GM12878 (cell line): ENCODE data around the gene KIAA1328. TPM values are rescaled to one million over a fixed set of nuclear protein-coding genes. Genes with fewer than 3 reads are reported as not detected.

Experiments
- ATAC-seq: fragments of 200-7000 bp; cut with Tn5 transposase; 3 replicates; pipeline ENCODE4 v1.9.1; 2020; ENCODE audit warnings: mild to moderate bottlenecking, moderate library complexity
- BruUV-seq: library from RNA; stranded (reverse); fragments of 400-500 nt; replicated peaks from 2 replicates; lab custom pipeline; 2021; lab: Mats Ljungman, UMichigan
- CTCF ChIA-PET: fragments of 300-600 bp; sonication (Branson Sonifier 250); formaldehyde crosslinking; extraction: SDS; loops from one replicate; lab custom pipeline; 2021; ENCODE audit warnings: inconsistent platforms; lab: Yijun Ruan, JAX
- POLR2A ChIA-PET: fragments of 350-600 bp; formaldehyde crosslinking; extraction: SDS; loops from one replicate; lab custom pipeline; 2021; ENCODE audit warnings: inconsistent platforms; lab: Charles Lee
- RAD21 ChIA-PET: fragments of 300-600 bp; sonication (Branson Sonifier 250); formaldehyde crosslinking; loops from one replicate; lab custom pipeline; 2023; ENCODE audit warnings: antibody characterized with exemption; ENCODE audit not compliant: unreplicated experiment; lab: Charles Lee
- SMC1A ChIA-PET: fragments of 300-600 bp; sonication (Branson Sonifier 250); formaldehyde crosslinking; loops from one replicate; lab custom pipeline; 2023; ENCODE audit not compliant: unreplicated experiment, uncharacterized antibody; lab: Charles Lee
- DNase-seq: peaks from one replicate; pipeline ENCODE4 v3.0.0-alpha.2; 2011; ENCODE audit warnings: low read depth, low spot score
- FAIRE-seq: peaks from 3 replicates; lab custom pipeline; 2011; peaks lifted over from hg19 to GRCh38; lab: Jason Lieb, UNC
- H2AFZ ChIP-seq: 2 replicates; pipeline ENCODE4 v1.6.0; 2011; ENCODE audit warnings: low read depth, low read length, control low read depth; ENCODE audit not compliant: control insufficient read depth
- H3K27ac ChIP-seq: 2 replicates; pipeline ENCODE4 v1.5.1; 2011; ENCODE audit warnings: control low read depth; ENCODE audit not compliant: control insufficient read depth, insufficient read depth
- H3K27me3 ChIP-seq, 2 experiments: replicated peaks in 1 of 2; 2 replicates each; pipeline versions ENCODE4 v1.6.0 to v1.6.1; 2011; ENCODE audit warnings: low read length in 1 of 2; ENCODE audit not compliant: control insufficient read depth in 2 of 2, insufficient read depth in 2 of 2
- H3K36me3 ChIP-seq, 2 experiments: 2 replicates each; pipeline ENCODE4 v1.5.1; 2011; ENCODE audit warnings: low read length in 1 of 2; ENCODE audit not compliant: control insufficient read depth in 2 of 2, insufficient read depth in 2 of 2
- H3K4me1 ChIP-seq: 2 replicates; pipeline ENCODE4 v1.6.1; 2011; ENCODE audit warnings: mild to moderate bottlenecking, low read length, moderate library complexity, mixed read lengths; ENCODE audit not compliant: control insufficient read depth, insufficient read depth
- H3K4me2 ChIP-seq: 2 replicates; pipeline ENCODE4 v1.6.0; 2011; ENCODE audit warnings: control low read depth; ENCODE audit not compliant: control insufficient read depth, insufficient read depth
- H3K4me3 ChIP-seq: fragments of 200-600 bp; sonication (generic); 2 replicates; pipeline ENCODE4 v1.5.1; 2016
- H3K79me2 ChIP-seq: 2 replicates; pipeline ENCODE4 v1.6.0; 2011; ENCODE audit warnings: low read length; ENCODE audit not compliant: control insufficient read depth, insufficient read depth
- H3K9ac ChIP-seq: 2 replicates; pipeline ENCODE4 v1.8.0; 2011; ENCODE audit warnings: low read length, control low read depth, mixed read lengths; ENCODE audit not compliant: control insufficient read depth, insufficient read depth
- H3K9me3 ChIP-seq: replicated peaks from 3 replicates; pipeline ENCODE4 v1.5.1; 2011; ENCODE audit warnings: mild to moderate bottlenecking, low read length; ENCODE audit not compliant: control insufficient read depth, insufficient read depth
- H4K20me1 ChIP-seq: 2 replicates; pipeline ENCODE4 v1.6.0; 2011; ENCODE audit not compliant: control insufficient read depth, insufficient read depth
- FOXK2 ChIP-seq: fragments of 450-650 bp; IDR thresholded peaks from 2 replicates; pipeline ENCODE4 v1.6.1; 2017; ENCODE audit warnings: mild to moderate bottlenecking, moderate library complexity
- IRF3 ChIP-seq: fragments of 450-650 bp; IDR thresholded peaks from 2 replicates; pipeline ENCODE4 v1.6.1; 2014; ENCODE audit warnings: mild to moderate bottlenecking
- ZBTB33 ChIP-seq: fragments of 450-650 bp; IDR thresholded peaks from 2 replicates; pipeline ENCODE4 v1.6.1; 2017; ENCODE audit warnings: mild to moderate bottlenecking
- WGBS: methylation state at CpG from one replicate; pipeline ENCODE4 v1.1.6; 2016; ENCODE audit warnings: low lambda C conversion rate; ENCODE audit not compliant: insufficient replicate concordance, insufficient coverage; ENCODE audit errors: missing lambda C conversion rate; 5-methylcytosine and 5-hydroxymethylcytosine counted together
- in situ Hi-C: fragments of 300-500 bp; cut with MboI; formaldehyde crosslinking; loops from 9 replicates; pipeline ENCODE4 v1.14.3; 2018; ENCODE audit warnings: mixed read lengths
- intact Hi-C: fragments of 100-400 bp; cut with micrococcal nuclease; formaldehyde crosslinking; loops from one replicate; pipeline ENCODE4 v1.14.2; 2022; ENCODE audit not compliant: unreplicated experiment
- polyA plus RNA-seq, 11 experiments: library from polyadenylated mRNA; depleted of rRNA in 4 of 11; unstranded in 6 of 11; stranded (reverse) in 5 of 11; fragments of >200 nt; fragmentation: Nextera tagmentation in 4 of 11; fragmentation: Illumina TruSeq in 1 of 11; extraction: Ambion mirVana in 4 of 11; extraction: Trizol in 1 of 11; gene quantifications; 1 replicate in 1 of 11; 2 replicates in 10 of 11; pipeline versions ENCODE4 v1.2.1 to v1.2.3, GENCODE V29; 2011 to 2016; ENCODE audit warnings: inconsistent platforms in 2 of 11, missing spikeins in 2 of 11, low read depth in 1 of 11
- total RNA-seq, 4 experiments: library from RNA; depleted of rRNA in 3 of 4; stranded (reverse); fragments of >200 nt in 3 of 4; fragmentation: Illumina TruSeq in 1 of 4; extraction: Trizol in 1 of 4; gene quantifications; 2 replicates each; pipeline versions ENCODE4 v1.2.1 to v1.2.3, GENCODE V29; 2013 to 2021

KIAA1328 gene
- total and polyA plus RNA-seq, 10 of the 15 experiments (the other 5 are each of a cell fraction or from before 2014, with no cell fraction given), result 3.1 to 7.1 (median 4.6) TPM

GRCh38 chr18:37222354-37222998, 393.5 kb downstream of the KIAA1328 start:
- no peak for FAIRE-seq
- ATAC-seq, result no peak
- Histone ChIP-seq H3K9me3 (no peaks in the 10 kb centered on the region; the same call in 2 of the 3 replicates), H3K4me3 (no peak overlapping the region), H3K27me3 (no peaks in the 10 kb centered on the region), H3K36me3 (no peaks in the 10 kb centered on the region), H2AFZ (no peak overlapping the region), H4K20me1 (no peaks in the 10 kb centered on the region), H3K9ac (no peak overlapping the region), H3K4me1 (no peaks in the 10 kb centered on the region), H3K79me2 (no peaks in the 10 kb centered on the region)
- in situ Hi-C loops, result no loop called here
- RAD21 ChIA-PET, result no interaction called here
- SMC1A ChIA-PET, result no interaction called here
- no TSS peak for BruUV-seq
- intact Hi-C loops, result no loop called here
- 52% methylated on average over 4 of the region's 4 CpGs for WGBS
- DNase-seq, result no peak
- POLR2A ChIA-PET, result no interaction called here
- no peak for TF ChIP-seq IRF3
- TF ChIP-seq ZBTB33, result no peak
- no peak for TF ChIP-seq FOXK2
- TF ChIP-seq, all 136 proteins: peak for 0
- CTCF ChIA-PET, result no interaction called here
- Histone ChIP-seq H3K4me2 (no peak overlapping the region), H3K27ac (no peak overlapping the region)
